SJCRH30 (cell line): Measurements from ENCODE around the gene CPEB4. TPM values are rescaled to one million over a fixed set of nuclear protein-coding genes. Genes with fewer than 3 reads are reported as not detected.

Experiments
- DNase-seq, 2 experiments: peaks; one replicate each; pipeline ENCODE4 v3.0.0-alpha.2; 2015 to 2020
- H3K27ac ChIP-seq: fragments of 250-450 bp; sonication (Bioruptor Pico); 2 replicates; pipeline ENCODE4 v1.5.1; 2020; ENCODE audit warnings: mild to moderate bottlenecking, moderate library complexity
- H3K27me3 ChIP-seq: fragments of 250-450 bp; sonication (Bioruptor Pico); 2 replicates; pipeline ENCODE4 v1.5.1; 2020; ENCODE audit warnings: mild to moderate bottlenecking, moderate library complexity
- H3K36me3 ChIP-seq: fragments of 250-450 bp; sonication (Bioruptor Pico); 2 replicates; pipeline ENCODE4 v1.5.1; 2020; ENCODE audit warnings: mild to moderate bottlenecking, moderate library complexity
- H3K4me1 ChIP-seq: fragments of 250-450 bp; sonication (Bioruptor Pico); 2 replicates; pipeline ENCODE4 v1.5.1; 2020; ENCODE audit warnings: mild to moderate bottlenecking, moderate library complexity
- H3K4me3 ChIP-seq: fragments of 250-450 bp; sonication (Bioruptor Pico); 2 replicates; pipeline ENCODE4 v1.5.1; 2020; ENCODE audit warnings: mild to moderate bottlenecking, moderate library complexity
- H3K9me3 ChIP-seq: fragments of 250-450 bp; sonication (Bioruptor Pico); replicated peaks from 2 replicates; pipeline ENCODE4 v1.5.1; 2020; ENCODE audit warnings: mild to moderate bottlenecking, moderate library complexity
- total RNA-seq: library from RNA; depleted of rRNA; stranded (reverse); fragments of >200 nt; shearing (Covaris generic); gene quantifications from 2 replicates; pipeline ENCODE4 v1.2.3, GENCODE V29; 2014; rRNA removed

CPEB4 gene
- 8.8 and 10.5 TPM in 2 replicates for total RNA-seq

DNA sequence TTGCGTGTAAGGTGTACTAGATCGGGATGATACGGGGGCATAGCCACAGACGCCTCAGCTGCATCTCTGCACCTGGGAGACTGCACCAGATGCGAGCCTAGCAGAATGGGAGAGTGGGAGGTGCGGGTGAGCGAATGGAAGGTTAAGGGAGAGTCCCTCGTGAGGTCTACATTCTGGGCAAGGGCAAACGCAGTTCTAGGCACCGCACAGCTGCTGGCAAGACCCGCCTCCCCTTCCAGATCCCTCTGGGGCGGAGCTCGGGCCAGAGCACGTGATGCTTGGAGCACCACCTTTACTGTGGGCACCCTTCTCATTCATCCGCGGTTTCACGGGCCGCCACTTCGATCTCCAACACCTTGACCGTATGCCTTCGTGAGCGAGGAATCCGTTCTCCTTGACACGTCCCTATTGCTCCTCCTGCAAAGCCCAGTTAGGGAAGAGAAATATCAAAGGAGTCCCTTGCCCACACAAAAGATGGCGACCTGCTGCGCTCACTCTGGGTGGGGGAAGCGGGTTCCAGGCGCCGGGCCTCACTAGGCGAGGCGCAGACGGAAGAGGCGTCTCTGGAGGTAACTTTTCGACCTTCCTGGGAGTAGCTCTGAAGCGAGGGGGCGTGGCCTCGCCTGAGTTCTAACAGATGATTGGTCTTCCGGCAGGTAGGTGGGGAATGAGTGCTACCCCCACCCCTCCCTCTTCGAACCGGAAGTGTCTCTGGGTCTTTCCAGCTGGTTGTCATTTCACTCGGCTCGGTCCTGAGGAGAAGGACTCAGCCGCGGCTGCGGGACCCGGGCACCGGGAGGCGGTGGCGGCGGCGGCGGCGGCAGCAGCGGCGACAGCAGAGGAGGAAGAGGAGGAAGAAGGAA, at the start of gene CPEB4:
CPEB4 (plus strand) TSS at position 740 of the 863 bp plus-strand sequence. CDS start 1,385 bp downstream, outside the sequence.
- Histone ChIP-seq H3K36me3 (no peaks in the 10 kb centered on the region), H3K4me1 (peaks cover 37% of the 10 kb centered on the region), H3K9me3 (no peaks in the 10 kb centered on the region), H3K4me3 (peak within 1 kb of the TSS; percentile 69), H3K27me3 (no peaks in the 10 kb centered on the region), H3K27ac (peak within 1 kb of the TSS; percentile 96)
- DNase-seq, result peak; percentile 99 to 100

- H3K4me1 ChIP-seq, result no peaks in the 10 kb centered on the region
- no peak for DNase-seq
- no peaks in the 10 kb centered on the region for H3K36me3 ChIP-seq
- H3K4me3 ChIP-seq, result no peak overlapping the region
- no peak overlapping the region for H3K27ac ChIP-seq
- H3K9me3 ChIP-seq, result no peaks in the 10 kb centered on the region
- no peaks in the 10 kb centered on the region for H3K27me3 ChIP-seq
Observed at GRCh38 chr5:173839117-173839713, 48.9 kb upstream of the CPEB4 start.

DNA sequence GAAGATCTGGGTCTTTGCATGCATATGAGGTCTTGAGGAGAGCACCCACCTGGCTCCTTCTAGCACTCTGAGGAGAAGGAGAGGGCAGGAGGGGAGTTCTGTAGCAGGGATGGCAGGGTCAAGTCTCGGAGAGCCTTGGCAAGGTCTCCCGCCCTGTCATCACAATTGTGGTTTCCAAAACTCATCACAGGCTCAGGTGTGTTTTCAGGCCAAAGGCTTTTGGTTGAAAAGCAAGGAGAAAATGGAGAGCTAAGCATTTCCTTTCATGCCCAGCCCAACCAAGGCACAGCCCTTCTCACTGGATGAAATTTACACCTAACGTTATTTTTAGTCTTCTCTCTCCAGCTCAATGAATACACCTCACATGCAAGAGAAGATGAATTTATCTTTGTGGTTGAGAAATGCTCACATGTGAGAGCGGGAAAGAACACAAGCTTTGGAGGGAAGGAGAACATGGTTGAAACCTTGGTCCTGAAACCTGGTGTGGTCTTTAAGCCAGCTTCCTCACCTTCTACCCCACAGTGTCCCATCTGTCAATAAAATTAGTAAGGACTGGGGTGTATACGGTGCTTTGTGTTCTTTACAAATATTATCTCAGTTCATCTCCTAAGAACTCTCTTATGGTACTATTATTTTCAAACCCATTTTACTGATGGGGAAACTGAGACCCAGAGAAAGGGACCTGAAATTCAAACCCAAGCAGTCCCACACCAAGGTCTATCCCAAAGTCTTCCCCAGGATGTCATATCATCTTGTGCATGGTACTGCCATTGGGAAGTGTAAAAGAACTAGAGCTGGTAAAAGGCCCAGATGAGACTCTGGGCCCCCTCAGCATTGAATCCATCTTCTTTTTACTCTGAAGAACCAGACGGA, 47.8 kb upstream of the CPEB4 start:
- Histone ChIP-seq H3K36me3 (no peaks in the 10 kb centered on the region), H3K4me3 (no peak overlapping the region), H3K27ac (no peak overlapping the region), H3K27me3 (no peaks in the 10 kb centered on the region), H3K4me1 (no peaks in the 10 kb centered on the region), H3K9me3 (no peaks in the 10 kb centered on the region)
- no peak for DNase-seq

DNA sequence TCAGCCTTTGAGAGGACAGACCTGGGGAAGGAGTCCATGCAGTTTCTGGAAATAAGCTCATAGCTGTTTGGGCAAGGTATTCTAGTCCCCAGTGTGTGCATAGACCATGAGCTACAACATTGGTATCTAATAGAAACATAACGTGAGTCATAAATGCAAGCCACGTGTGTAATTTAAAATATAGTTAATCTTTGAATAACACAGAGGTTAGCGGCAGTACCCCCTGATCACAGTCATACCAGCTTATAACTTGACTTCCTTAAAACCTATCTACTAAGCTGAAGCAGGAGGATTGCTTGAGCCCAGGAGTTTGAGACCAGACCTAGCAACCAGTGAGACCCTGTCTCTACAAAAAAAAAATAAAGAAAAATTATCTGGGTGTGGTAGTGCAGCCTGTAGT, 46.4 kb upstream of the CPEB4 start:
- no peak for DNase-seq
- Histone ChIP-seq H3K9me3 (no peaks in the 10 kb centered on the region), H3K4me3 (no peak overlapping the region), H3K27me3 (no peaks in the 10 kb centered on the region), H3K36me3 (no peaks in the 10 kb centered on the region), H3K27ac (no peak overlapping the region), H3K4me1 (no peaks in the 10 kb centered on the region)

- Histone ChIP-seq H3K27me3 (no peaks in the 10 kb centered on the region), H3K4me1 (no peaks in the 10 kb centered on the region), H3K4me3 (no peak overlapping the region), H3K27ac (no peak overlapping the region), H3K36me3 (no peaks in the 10 kb centered on the region), H3K9me3 (no peaks in the 10 kb centered on the region)
- no peak for DNase-seq
Observed at GRCh38 chr5:173843794-173844193, 44.4 kb upstream of the CPEB4 start.

DNA sequence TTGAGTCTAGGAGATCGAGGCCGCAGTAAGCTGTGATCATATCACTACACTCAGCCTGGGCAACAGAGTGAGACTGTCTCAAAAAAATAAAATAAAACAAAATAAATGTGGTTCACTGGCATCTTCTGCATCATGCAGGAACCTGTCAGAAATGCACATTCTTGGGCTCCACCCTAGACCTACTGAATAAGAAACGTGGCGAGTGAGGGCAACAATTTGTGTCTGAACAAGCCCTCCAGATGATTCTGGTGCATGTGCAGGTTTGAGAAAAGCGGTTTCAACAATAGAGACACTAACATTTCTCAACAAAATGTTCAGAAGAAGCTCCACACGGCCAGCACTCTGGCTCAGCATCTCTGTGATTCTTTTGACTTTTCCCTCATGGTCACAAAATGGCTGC, 42.8 kb upstream of the CPEB4 start:
- Histone ChIP-seq H3K4me3 (no peak overlapping the region), H3K27ac (no peak overlapping the region), H3K27me3 (no peaks in the 10 kb centered on the region), H3K9me3 (0 out of 2 replicates have a peak, but pooled peaks cover 3% of the 10 kb centered on the region), H3K4me1 (no peaks in the 10 kb centered on the region), H3K36me3 (no peaks in the 10 kb centered on the region)
- no peak for DNase-seq

DNA sequence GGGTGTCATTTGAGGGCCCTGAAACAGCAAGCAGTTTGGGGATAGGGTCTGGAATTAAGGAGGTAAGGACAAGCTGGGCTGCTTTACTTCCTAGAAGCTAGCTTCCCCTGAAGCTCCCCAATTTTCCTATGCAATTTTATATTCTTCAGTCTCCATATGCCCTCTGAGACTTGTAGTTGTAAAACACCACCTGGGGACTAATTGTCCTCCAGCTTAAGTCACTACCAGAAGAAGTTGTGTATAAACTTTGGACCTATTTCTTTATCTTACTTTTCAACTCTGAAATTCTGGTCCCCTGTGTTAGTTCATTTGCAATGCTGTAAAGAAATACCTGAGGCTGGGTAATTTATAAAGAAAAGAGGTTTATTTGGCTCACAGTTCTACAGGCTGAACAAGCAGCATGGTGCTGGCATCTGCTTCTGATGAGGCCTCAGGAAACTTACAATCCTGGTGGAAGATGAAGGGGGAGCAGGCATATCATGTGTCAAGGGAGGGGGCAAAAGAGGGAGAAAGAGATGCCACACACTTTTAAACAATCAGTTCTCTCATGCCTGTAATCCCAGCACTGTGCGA, 41.1 kb upstream of the CPEB4 start:
- DNase-seq, result no peak
- Histone ChIP-seq H3K4me3 (no peak overlapping the region), H3K27ac (no peak overlapping the region), H3K27me3 (no peaks in the 10 kb centered on the region), H3K9me3 (0 out of 2 replicates have a peak, but pooled peaks cover 3% of the 10 kb centered on the region), H3K36me3 (no peaks in the 10 kb centered on the region), H3K4me1 (no peaks in the 10 kb centered on the region)

DNA sequence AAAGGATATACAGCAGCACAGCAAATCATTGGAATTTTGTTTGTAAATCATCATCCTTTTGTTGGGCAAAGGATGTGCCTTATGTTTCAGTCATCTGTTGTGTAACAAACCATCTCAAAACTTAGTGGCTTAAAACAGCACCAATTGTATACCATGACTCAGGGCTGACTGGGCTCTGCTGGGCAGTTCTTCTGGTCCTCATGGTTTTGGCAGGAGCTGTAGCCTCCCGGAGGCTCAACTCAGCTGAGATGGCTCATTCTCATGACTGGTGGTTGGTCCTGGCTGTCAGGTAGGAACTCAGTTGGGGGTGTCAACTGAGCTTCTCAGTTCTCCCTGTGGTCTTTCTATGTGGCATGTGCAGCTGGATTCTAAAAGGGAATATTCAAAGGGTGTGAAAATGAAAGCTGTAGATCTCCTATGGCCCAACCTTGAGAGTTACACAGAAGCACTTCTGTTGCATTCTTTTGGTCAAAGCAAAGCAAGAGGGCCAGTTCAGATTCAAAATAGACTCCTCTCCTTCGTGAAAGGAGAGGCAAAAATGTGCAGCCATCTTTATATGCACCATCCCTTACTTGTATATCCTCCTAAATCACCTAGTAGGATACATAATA, 39.1 kb upstream of the CPEB4 start:
- no peak for DNase-seq
- Histone ChIP-seq H3K9me3 (0 out of 2 replicates have a peak, but pooled peaks cover 3% of the 10 kb centered on the region), H3K27me3 (no peaks in the 10 kb centered on the region), H3K4me1 (no peaks in the 10 kb centered on the region), H3K36me3 (no peaks in the 10 kb centered on the region), H3K4me3 (no peak overlapping the region), H3K27ac (no peak overlapping the region)

DNA sequence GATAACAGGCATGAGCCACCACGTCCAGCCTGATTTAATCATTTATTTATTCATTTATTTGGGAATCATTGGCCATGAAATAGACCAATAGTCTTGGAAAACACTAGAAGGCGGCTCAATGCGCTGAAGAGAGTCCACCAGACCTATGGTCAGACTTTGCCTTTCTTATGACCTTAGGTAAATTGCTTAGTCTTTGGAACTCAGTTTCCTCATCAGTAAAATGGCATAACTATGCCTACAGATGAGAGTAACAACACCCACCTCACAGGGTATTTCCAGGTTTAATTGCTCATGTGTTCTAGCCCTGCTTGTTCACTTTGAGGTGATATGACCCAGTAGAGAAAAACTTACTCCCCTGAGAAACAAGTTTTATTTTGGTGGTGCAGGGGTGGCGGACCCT, 38.2 kb upstream of the CPEB4 start:
- Histone ChIP-seq H3K27me3 (no peaks in the 10 kb centered on the region), H3K4me3 (no peak overlapping the region), H3K9me3 (0 out of 2 replicates have a peak, but pooled peaks cover 6% of the 10 kb centered on the region), H3K4me1 (no peaks in the 10 kb centered on the region), H3K36me3 (no peaks in the 10 kb centered on the region), H3K27ac (no peak overlapping the region)
- DNase-seq, result no peak

DNA sequence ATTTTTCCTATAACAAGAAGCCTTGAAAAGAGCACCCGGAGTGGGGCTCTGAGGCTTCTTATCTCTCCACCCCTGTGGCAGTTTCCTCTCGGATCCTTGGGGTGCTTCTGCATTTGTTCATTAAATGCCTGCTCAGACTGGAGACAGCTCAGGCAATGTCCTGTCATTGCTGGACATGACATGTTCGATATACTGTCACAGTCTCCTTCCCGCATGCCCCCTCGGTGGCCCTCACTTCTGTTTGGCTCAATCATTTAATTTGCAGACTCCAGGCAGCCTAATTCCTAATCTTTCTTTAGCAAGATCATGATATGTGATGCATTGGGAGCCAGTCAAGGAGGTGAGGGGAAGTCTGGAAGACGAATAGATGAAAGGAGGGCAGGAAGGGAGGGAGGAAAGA, 37.5 kb upstream of the CPEB4 start:
- Histone ChIP-seq H3K27ac (no peak overlapping the region), H3K27me3 (no peaks in the 10 kb centered on the region), H3K9me3 (0 out of 2 replicates have a peak, but pooled peaks cover 6% of the 10 kb centered on the region), H3K4me1 (no peaks in the 10 kb centered on the region), H3K36me3 (no peaks in the 10 kb centered on the region), H3K4me3 (no peak overlapping the region)
- no peak for DNase-seq

DNA sequence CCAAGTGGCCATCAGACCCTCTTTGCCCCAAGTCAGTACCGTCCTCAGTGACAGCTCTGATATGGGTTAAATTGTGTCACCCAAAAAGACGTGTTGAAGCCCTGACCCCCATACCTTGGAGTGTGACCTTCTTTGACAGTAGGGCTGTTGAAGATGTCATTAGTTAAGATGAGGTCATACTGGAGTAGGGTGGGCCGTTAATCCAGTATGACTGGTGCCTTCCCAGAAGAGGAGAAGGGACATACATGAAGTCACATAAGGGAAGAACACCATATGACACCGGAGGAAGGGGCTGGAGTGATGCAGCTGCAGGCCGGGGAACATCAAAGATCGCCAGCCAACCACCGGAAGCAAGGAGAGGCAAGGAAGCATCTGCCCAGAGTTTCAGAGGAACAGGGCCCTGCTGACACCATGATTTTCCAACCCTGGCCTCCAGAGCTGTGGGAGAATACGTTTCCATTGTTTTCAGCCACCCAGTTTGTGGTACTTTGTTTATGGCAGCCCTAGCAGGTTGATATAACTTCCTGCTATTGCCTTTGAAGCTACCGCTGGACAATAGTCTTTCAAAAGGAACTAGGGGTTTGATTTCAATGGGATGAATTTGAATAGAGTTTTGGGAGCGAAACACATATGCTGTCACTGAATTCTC, 36.4 kb upstream of the CPEB4 start:
- Histone ChIP-seq H3K9me3 (0 out of 2 replicates have a peak, but pooled peaks cover 6% of the 10 kb centered on the region), H3K27me3 (no peaks in the 10 kb centered on the region), H3K4me3 (no peak overlapping the region), H3K4me1 (no peaks in the 10 kb centered on the region), H3K36me3 (no peaks in the 10 kb centered on the region), H3K27ac (no peak overlapping the region)
- no peak for DNase-seq

DNA sequence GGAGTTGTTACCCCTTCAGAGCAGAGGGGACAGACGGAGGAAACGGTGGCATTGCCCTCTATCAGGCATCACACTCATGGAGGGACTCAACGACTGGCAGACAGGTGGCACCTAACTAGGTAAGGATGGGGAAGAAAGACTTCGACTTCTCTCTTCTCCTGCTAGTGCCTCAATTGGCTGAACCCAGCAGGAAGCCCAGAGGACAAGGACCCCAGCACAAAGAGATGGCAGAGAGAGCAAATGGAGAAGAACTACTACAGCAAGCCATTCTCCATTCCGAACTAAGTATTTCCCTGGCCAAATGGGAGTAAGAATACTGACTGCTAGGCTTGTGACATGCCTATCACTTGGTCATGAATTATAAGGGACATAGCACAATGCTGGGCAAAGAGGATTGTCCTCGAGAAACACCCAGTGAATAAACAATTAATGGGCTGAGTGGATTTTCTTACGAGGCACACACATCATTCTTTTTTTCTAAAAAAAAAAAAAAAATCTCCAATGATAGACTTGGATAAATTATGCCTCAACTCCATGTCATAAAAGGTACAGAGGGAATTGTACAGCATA, 35.3 kb upstream of the CPEB4 start:
- H3K36me3 ChIP-seq, result no peaks in the 10 kb centered on the region
- no peak overlapping the region for H3K27ac ChIP-seq
- H3K4me3 ChIP-seq, result no peak overlapping the region
- H3K27me3 ChIP-seq, result no peaks in the 10 kb centered on the region
- no peak for DNase-seq
- H3K4me1 ChIP-seq, result no peaks in the 10 kb centered on the region
- H3K9me3 ChIP-seq, result 0 out of 2 replicates have a peak, but pooled peaks cover 6% of the 10 kb centered on the region

- Histone ChIP-seq H3K9me3 (0 out of 2 replicates have a peak, but pooled peaks cover 6% of the 10 kb centered on the region), H3K36me3 (no peaks in the 10 kb centered on the region), H3K27ac (no peak overlapping the region), H3K4me1 (0 out of 2 replicates have a peak, but pooled peaks cover 3% of the 10 kb centered on the region), H3K4me3 (no peak overlapping the region), H3K27me3 (no peaks in the 10 kb centered on the region)
- DNase-seq, result no peak
Observed at GRCh38 chr5:173853370-173854131, 34.6 kb upstream of the CPEB4 start.
